Activated B cell treated with CpG ODN at 0.5 μM for 24 hours (primary cell): ENCODE measurements around the gene RAD21L1. TPM values are rescaled to one million over a fixed set of nuclear protein-coding genes. Genes with fewer than 3 reads are reported as not detected.

Source experiments
- ATAC-seq: fragments of 200-7000 bp; cut with Tn5 transposase; one replicate; pipeline ENCODE4 v1.10.0; 2021; ENCODE audit warnings: low read depth, mild to moderate bottlenecking, moderate library complexity
- CTCF ChIA-PET: fragments of 350-600 bp; sonication (Branson Sonifier 250); formaldehyde crosslinking; loops from one replicate; lab custom pipeline; 2021; ENCODE audit warnings: antibody characterized with exemption; lab: Charles Lee
- POLR2A ChIA-PET: fragments of 350-600 bp; sonication (Branson Sonifier 250); formaldehyde crosslinking; loops from one replicate; lab custom pipeline; 2021; ENCODE audit warnings: antibody characterized with exemption; lab: Charles Lee
- DNase-seq: peaks from one replicate; pipeline ENCODE4 v3.0.0; 2022
- H3K27ac Mint-ChIP-seq: one replicate; pipeline ENCODE4 v1.8.0; 2020; ENCODE audit warnings: mixed read lengths
- H3K27me3 Mint-ChIP-seq: one replicate; pipeline ENCODE4 v1.8.0; 2021; ENCODE audit warnings: mixed read lengths
- H3K36me3 Mint-ChIP-seq: one replicate; pipeline ENCODE4 v1.8.0; 2021; ENCODE audit warnings: low read depth, mixed read lengths
- H3K4me1 Mint-ChIP-seq: one replicate; pipeline ENCODE4 v1.8.0; 2021; ENCODE audit warnings: mixed read lengths
- H3K4me3 Mint-ChIP-seq: one replicate; pipeline ENCODE4 v1.8.0; 2020; ENCODE audit warnings: mild to moderate bottlenecking, mixed read lengths
- H3K9me3 Mint-ChIP-seq: one replicate; pipeline ENCODE4 v1.8.0; 2020; ENCODE audit warnings: mixed read lengths
- intact Hi-C: fragments of 100-400 bp; cut with micrococcal nuclease; formaldehyde crosslinking; loops from one replicate; pipeline ENCODE4 v1.15.1; 2024
- total RNA-seq: library from RNA; stranded (reverse); gene quantifications from 2 replicates; pipeline ENCODE4 v1.2.3, GENCODE V29; 2022
- TF ChIP-seq, protein P1 (sequence below): fragments of 200-600 bp; IDR thresholded peaks from one replicate; pipeline ENCODE4 v1.8.0; 2022; ENCODE audit warnings: antibody characterized with exemption, mild to moderate bottlenecking

RAD21L1 gene
- not detected in 2 replicates for total RNA-seq

- Mint-ChIP-seq H3K27ac (no peak within 1 kb of the TSS), H3K27me3 (peaks cover 23% of the 10 kb centered on the region), H3K36me3 (no peaks in the 10 kb centered on the region), H3K4me1 (peaks cover 13% of the 10 kb centered on the region), H3K9me3 (peaks cover 3% of the 10 kb centered on the region), H3K4me3 (peak within 1 kb of the TSS; percentile 76)
- DNase-seq (peak; percentile 56), ATAC-seq (peak; percentile 89)
- CTCF ChIA-PET: no interaction called here
- intact Hi-C loops: loop anchor here (1.0 to 10.0 kb wide), 4 partner anchors 40 to 384 kb away; partner anchors contain the start of genes NSFL1C, PSMF1 and SNPH
- TF ChIP-seq, protein P1, sequence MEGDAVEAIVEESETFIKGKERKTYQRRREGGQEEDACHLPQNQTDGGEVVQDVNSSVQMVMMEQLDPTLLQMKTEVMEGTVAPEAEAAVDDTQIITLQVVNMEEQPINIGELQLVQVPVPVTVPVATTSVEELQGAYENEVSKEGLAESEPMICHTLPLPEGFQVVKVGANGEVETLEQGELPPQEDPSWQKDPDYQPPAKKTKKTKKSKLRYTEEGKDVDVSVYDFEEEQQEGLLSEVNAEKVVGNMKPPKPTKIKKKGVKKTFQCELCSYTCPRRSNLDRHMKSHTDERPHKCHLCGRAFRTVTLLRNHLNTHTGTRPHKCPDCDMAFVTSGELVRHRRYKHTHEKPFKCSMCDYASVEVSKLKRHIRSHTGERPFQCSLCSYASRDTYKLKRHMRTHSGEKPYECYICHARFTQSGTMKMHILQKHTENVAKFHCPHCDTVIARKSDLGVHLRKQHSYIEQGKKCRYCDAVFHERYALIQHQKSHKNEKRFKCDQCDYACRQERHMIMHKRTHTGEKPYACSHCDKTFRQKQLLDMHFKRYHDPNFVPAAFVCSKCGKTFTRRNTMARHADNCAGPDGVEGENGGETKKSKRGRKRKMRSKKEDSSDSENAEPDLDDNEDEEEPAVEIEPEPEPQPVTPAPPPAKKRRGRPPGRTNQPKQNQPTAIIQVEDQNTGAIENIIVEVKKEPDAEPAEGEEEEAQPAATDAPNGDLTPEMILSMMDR: no peak
- POLR2A ChIA-PET: no interaction called here
Observed at GRCh38 chr20:1225783-1226654, at the start of gene RAD21L1. Gene RAD21L1, plus strand, starts transcription at chr20:1226044. Its CDS starts 2,410 bp downstream, at chr20:1228454.

DNA sequence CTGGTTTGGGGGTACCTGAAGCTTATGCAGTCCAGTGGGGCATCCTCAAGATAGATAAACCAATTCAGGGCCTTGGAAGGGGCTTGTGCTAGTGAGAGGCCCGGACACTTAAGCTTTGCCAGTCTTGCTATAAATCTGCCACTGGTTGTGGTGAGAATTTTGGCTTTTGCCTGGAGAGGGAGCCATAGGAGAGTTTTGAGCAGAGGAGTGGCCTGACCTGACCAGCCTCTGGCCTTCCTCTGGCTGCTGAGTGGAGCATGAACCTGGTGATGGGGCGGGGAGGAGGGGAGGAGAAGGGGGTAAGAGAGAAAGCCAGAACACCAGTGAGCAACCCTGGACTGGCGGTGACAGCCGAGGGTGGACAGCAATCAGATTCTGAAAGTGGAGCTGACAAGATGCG, 48.2 kb upstream of the RAD21L1 start:
- ChIA-PET CTCF (no interaction called here), POLR2A (no interaction called here)
- no peak overlapping the region for H3K4me3 Mint-ChIP-seq
- TF ChIP-seq, protein P1: no peak
- ATAC-seq: no peak
- no peak for DNase-seq
- H3K27me3 Mint-ChIP-seq: no peaks in the 10 kb centered on the region
- peaks cover 38% of the 10 kb centered on the region for H3K36me3 Mint-ChIP-seq
- intact Hi-C loops: no loop called here
- no peaks in the 10 kb centered on the region for H3K9me3 Mint-ChIP-seq
- H3K4me1 Mint-ChIP-seq: no peaks in the 10 kb centered on the region
- no peak overlapping the region for H3K27ac Mint-ChIP-seq

GRCh38 chr20:1178103-1178502, 47.7 kb upstream of the RAD21L1 start:
- H3K27me3 Mint-ChIP-seq: no peaks in the 10 kb centered on the region
- ChIA-PET POLR2A (no interaction called here), CTCF (no interaction called here)
- no peak for ATAC-seq
- H3K9me3 Mint-ChIP-seq: no peaks in the 10 kb centered on the region
- H3K4me1 Mint-ChIP-seq: no peaks in the 10 kb centered on the region
- TF ChIP-seq, protein P1: no peak
- no peak overlapping the region for H3K4me3 Mint-ChIP-seq
- H3K36me3 Mint-ChIP-seq: peaks cover 34% of the 10 kb centered on the region
- no peak for DNase-seq
- intact Hi-C loops: no loop called here
- no peak overlapping the region for H3K27ac Mint-ChIP-seq

DNA sequence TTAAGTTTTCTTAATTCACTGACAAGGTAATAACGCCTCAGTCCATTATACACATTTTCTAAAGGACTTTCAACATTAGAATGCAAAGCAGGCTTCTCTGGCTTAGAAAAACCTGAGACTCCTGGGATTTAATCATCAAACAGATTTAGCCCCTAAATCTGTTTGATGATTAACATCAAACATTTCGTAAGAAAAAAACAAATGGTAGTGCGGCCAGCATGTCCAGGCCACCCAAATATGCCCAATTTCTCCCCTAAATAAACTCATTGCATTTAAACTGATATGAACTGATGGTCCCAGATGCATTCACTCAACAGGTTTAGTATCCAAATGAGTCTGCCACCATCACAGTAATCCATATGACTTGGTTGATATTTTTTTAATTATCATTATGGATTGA, 47.2 kb upstream of the RAD21L1 start:
- no peaks in the 10 kb centered on the region for H3K9me3 Mint-ChIP-seq
- intact Hi-C loops: no loop called here
- ATAC-seq (no peak), DNase-seq (no peak)
- peaks cover 29% of the 10 kb centered on the region for H3K36me3 Mint-ChIP-seq
- CTCF ChIA-PET: no interaction called here
- no peak overlapping the region for H3K4me3 Mint-ChIP-seq
- no peaks in the 10 kb centered on the region for H3K4me1 Mint-ChIP-seq
- TF ChIP-seq, protein P1: no peak
- POLR2A ChIA-PET: no interaction called here
- H3K27ac Mint-ChIP-seq: no peak overlapping the region
- H3K27me3 Mint-ChIP-seq: peaks cover 4% of the 10 kb centered on the region

GRCh38 chr20:1180949-1181348, 44.9 kb upstream of the RAD21L1 start:
- TF ChIP-seq, protein P1: no peak
- ATAC-seq: no peak
- Mint-ChIP-seq H3K9me3 (no peaks in the 10 kb centered on the region), H3K4me1 (peaks cover 9% of the 10 kb centered on the region), H3K27me3 (peaks cover 17% of the 10 kb centered on the region), H3K4me3 (no peak overlapping the region), H3K27ac (no peak overlapping the region), H3K36me3 (peaks cover 10% of the 10 kb centered on the region)
- no peak for DNase-seq
- intact Hi-C loops: no loop called here
- ChIA-PET POLR2A (no interaction called here), CTCF (no interaction called here)
